MG63 (cell line): ENCODE data around the gene STK4. TPM values are rescaled to one million over a fixed set of nuclear protein-coding genes. Genes with fewer than 3 reads are reported as not detected.

Experiments used
- DNase-seq: peaks from one replicate; pipeline ENCODE4 v3.0.0-alpha.2; 2020
- H3K27me3 ChIP-seq: fragments of 250-450 bp; sonication (Bioruptor Pico); 2 replicates; pipeline ENCODE4 v1.5.1; 2020; ENCODE audit warnings: mild to moderate bottlenecking, moderate library complexity
- H3K36me3 ChIP-seq: fragments of 250-450 bp; sonication (Bioruptor Pico); 2 replicates; pipeline ENCODE4 v1.5.1; 2020; ENCODE audit warnings: mild to moderate bottlenecking, moderate library complexity
- H3K4me3 ChIP-seq: fragments of 250-450 bp; sonication (Bioruptor Pico); 2 replicates; pipeline ENCODE4 v1.5.1; 2020; ENCODE audit warnings: mild to moderate bottlenecking, moderate library complexity
- H3K9me3 ChIP-seq: fragments of 250-450 bp; sonication (Bioruptor Pico); 2 replicates; pipeline ENCODE4 v1.5.1; 2020; ENCODE audit warnings: mild to moderate bottlenecking, moderate library complexity
- total RNA-seq: library from RNA; depleted of rRNA; stranded (reverse); fragments of >200 nt; shearing (Covaris generic); gene quantifications from 2 replicates; pipeline ENCODE4 v1.2.3, GENCODE V29; 2014; ENCODE audit warnings: low replicate concordance

The STK4 gene
- total RNA-seq, 1 experiment from 2014 or later: 9.8 TPM

- Histone ChIP-seq H3K9me3 (no peaks in the 10 kb centered on the region), H3K27me3 (no peaks in the 10 kb centered on the region), H3K36me3 (peaks cover 2% of the 10 kb centered on the region; the same call in 1 of the 2 replicates), H3K4me3 (no peak overlapping the region)
- DNase-seq: peak; percentile 68
Observed at GRCh38 chr20:45095805-45096238, 129.5 kb downstream of the STK4 start.

GRCh38 chr20:45096781-45097180 is 130.5 kb downstream of the STK4 start:
- DNase-seq: no peak
- peaks cover 2% of the 10 kb centered on the region; the same call in 1 of the 2 replicates for H3K36me3 ChIP-seq
- H3K27me3 ChIP-seq: no peaks in the 10 kb centered on the region
- no peak overlapping the region for H3K4me3 ChIP-seq
- no peaks in the 10 kb centered on the region for H3K9me3 ChIP-seq

- Histone ChIP-seq H3K36me3 (peaks cover 2% of the 10 kb centered on the region; the same call in 1 of the 2 replicates), H3K27me3 (no peaks in the 10 kb centered on the region), H3K9me3 (no peaks in the 10 kb centered on the region), H3K4me3 (no peak overlapping the region)
- DNase-seq: no peak
Observed at GRCh38 chr20:45097485-45098102, 131.3 kb downstream of the STK4 start.

GRCh38 chr20:45098103-45098773 is 131.9 kb downstream of the STK4 start:
- H3K27me3 ChIP-seq: no peaks in the 10 kb centered on the region
- H3K4me3 ChIP-seq: no peak overlapping the region
- no peak for DNase-seq
- peaks cover 2% of the 10 kb centered on the region; the same call in 1 of the 2 replicates for H3K36me3 ChIP-seq
- no peaks in the 10 kb centered on the region for H3K9me3 ChIP-seq

- Histone ChIP-seq H3K36me3 (no peaks in the 10 kb centered on the region), H3K9me3 (no peaks in the 10 kb centered on the region), H3K27me3 (no peaks in the 10 kb centered on the region), H3K4me3 (no peak within 1 kb of the TSS)
- no peak for DNase-seq
Observed at GRCh38 chr20:45100563-45101245, 134.4 kb downstream of the STK4 start, which contains the start of gene KCNS1. Gene KCNS1 (minus strand): TSS chr20:45101127. CDS start chr20:45099236, 1,891 bp downstream.

- H3K27me3 ChIP-seq: no peaks in the 10 kb centered on the region
- no peak overlapping the region for H3K4me3 ChIP-seq
- DNase-seq: no peak
- no peaks in the 10 kb centered on the region for H3K9me3 ChIP-seq
- H3K36me3 ChIP-seq: no peaks in the 10 kb centered on the region
Observed at GRCh38 chr20:45101333-45101850, 135.1 kb downstream of the STK4 start.

GRCh38 chr20:45103072-45103471 is 136.8 kb downstream of the STK4 start:
- Histone ChIP-seq H3K36me3 (no peaks in the 10 kb centered on the region), H3K4me3 (no peak overlapping the region), H3K27me3 (no peaks in the 10 kb centered on the region), H3K9me3 (no peaks in the 10 kb centered on the region)
- DNase-seq: no peak

GRCh38 chr20:45104786-45105185 is 138.5 kb downstream of the STK4 start:
- no peaks in the 10 kb centered on the region for H3K36me3 ChIP-seq
- no peak overlapping the region for H3K4me3 ChIP-seq
- H3K27me3 ChIP-seq: no peaks in the 10 kb centered on the region
- peak; percentile 89 for DNase-seq
- H3K9me3 ChIP-seq: no peaks in the 10 kb centered on the region

- DNase-seq: no peak
- Histone ChIP-seq H3K4me3 (no peak overlapping the region), H3K27me3 (no peaks in the 10 kb centered on the region), H3K9me3 (no peaks in the 10 kb centered on the region), H3K36me3 (no peaks in the 10 kb centered on the region)
Observed at GRCh38 chr20:45105317-45105716, 139.0 kb downstream of the STK4 start.

- H3K9me3 ChIP-seq: no peaks in the 10 kb centered on the region
- no peak overlapping the region for H3K4me3 ChIP-seq
- no peak for DNase-seq
- no peaks in the 10 kb centered on the region for H3K36me3 ChIP-seq
- H3K27me3 ChIP-seq: no peaks in the 10 kb centered on the region
Observed at GRCh38 chr20:45109634-45110033, 143.3 kb downstream of the STK4 start.

- DNase-seq: no peak
- Histone ChIP-seq H3K27me3 (no peaks in the 10 kb centered on the region), H3K9me3 (no peaks in the 10 kb centered on the region), H3K4me3 (no peak overlapping the region), H3K36me3 (no peaks in the 10 kb centered on the region)
Observed at GRCh38 chr20:45110301-45110700, 144.0 kb downstream of the STK4 start.

- H3K9me3 ChIP-seq: no peaks in the 10 kb centered on the region
- no peak for DNase-seq
- no peaks in the 10 kb centered on the region for H3K36me3 ChIP-seq
- H3K4me3 ChIP-seq: no peak overlapping the region
- H3K27me3 ChIP-seq: no peaks in the 10 kb centered on the region
Observed at GRCh38 chr20:45111285-45111684, 145.0 kb downstream of the STK4 start.

GRCh38 chr20:45111799-45112471 is 145.6 kb downstream of the STK4 start:
- no peaks in the 10 kb centered on the region for H3K9me3 ChIP-seq

GRCh38 chr20:45112754-45113153 is 146.4 kb downstream of the STK4 start:
- no peaks in the 10 kb centered on the region for H3K27me3 ChIP-seq
- no peak for DNase-seq

More at GRCh38 chr20:45111799-45112471, 145.6 kb downstream of the STK4 start:
- H3K36me3 ChIP-seq: no peaks in the 10 kb centered on the region
- H3K4me3 ChIP-seq: no peak overlapping the region
- DNase-seq: no peak
- H3K27me3 ChIP-seq: no peaks in the 10 kb centered on the region

GRCh38 chr20:45113865-45114264 is 147.6 kb downstream of the STK4 start:
- no peaks in the 10 kb centered on the region for H3K27me3 ChIP-seq
- H3K36me3 ChIP-seq: no peaks in the 10 kb centered on the region
- no peak overlapping the region for H3K4me3 ChIP-seq
- no peak for DNase-seq
- H3K9me3 ChIP-seq: no peaks in the 10 kb centered on the region

More at GRCh38 chr20:45112754-45113153, 146.4 kb downstream of the STK4 start:
- H3K9me3 ChIP-seq: no peaks in the 10 kb centered on the region
- H3K4me3 ChIP-seq: no peak overlapping the region
- H3K36me3 ChIP-seq: no peaks in the 10 kb centered on the region

- Histone ChIP-seq H3K27me3 (no peaks in the 10 kb centered on the region), H3K9me3 (no peaks in the 10 kb centered on the region), H3K4me3 (no peak within 1 kb of the TSS), H3K36me3 (no peaks in the 10 kb centered on the region)
- no peak for DNase-seq
Observed at GRCh38 chr20:45114465-45115385, 148.4 kb downstream of the STK4 start, which contains the start of gene WFDC5. Gene WFDC5 (minus strand): TSS chr20:45115174. CDS start chr20:45115083, 91 bp downstream.
